ENCODE measurements around the gene PHKB.

PHKB gene

GRCh38 chr16:47622451-47623176 lies 161.5 kb downstream of the PHKB start:
- no peak for DNase-seq (ENCODE audit: low read depth)
- TF ChIP-seq CTCF (IDR thresholded peaks at IDR 0.05; ENCODE audit: control insufficient read depth, extremely low read depth, insufficient read depth): no peak
- no peak overlapping the region for H3K4me3 ChIP-seq (ENCODE audit: low read depth, low read length)

GRCh38 chr16:47624563-47624962 lies 163.4 kb downstream of the PHKB start:
- no peak overlapping the region for H3K4me3 ChIP-seq (ENCODE audit: low read depth, low read length)
- TF ChIP-seq CTCF (IDR thresholded peaks at IDR 0.05; ENCODE audit: control insufficient read depth, extremely low read depth, insufficient read depth): no peak
- no peak for DNase-seq (ENCODE audit: low read depth)

- TF ChIP-seq CTCF (IDR thresholded peaks at IDR 0.05; ENCODE audit: control insufficient read depth, extremely low read depth, insufficient read depth): no peak
- no peak for DNase-seq (ENCODE audit: low read depth)
- no peak overlapping the region for H3K4me3 ChIP-seq (ENCODE audit: low read depth, low read length)
Observed at GRCh38 chr16:47625115-47625567, 164.0 kb downstream of the PHKB start.

GRCh38 chr16:47626246-47626645 lies 165.1 kb downstream of the PHKB start:
- H3K4me3 ChIP-seq (ENCODE audit: low read depth, low read length): no peak overlapping the region
- TF ChIP-seq CTCF (IDR thresholded peaks at IDR 0.05; ENCODE audit: control insufficient read depth, extremely low read depth, insufficient read depth): no peak
- DNase-seq (ENCODE audit: low read depth): no peak

GRCh38 chr16:47627085-47627639 lies 166.0 kb downstream of the PHKB start:
- DNase-seq (ENCODE audit: low read depth): no peak
- H3K4me3 ChIP-seq (ENCODE audit: low read depth, low read length): no peak overlapping the region

GRCh38 chr16:47627721-47628120 lies 166.6 kb downstream of the PHKB start:
- no peak overlapping the region for H3K4me3 ChIP-seq (ENCODE audit: low read depth, low read length)
- DNase-seq (ENCODE audit: low read depth): no peak
- no peak for TF ChIP-seq CTCF (IDR thresholded peaks at IDR 0.05; ENCODE audit: control insufficient read depth, extremely low read depth, insufficient read depth)

More at GRCh38 chr16:47627085-47627639, 166.0 kb downstream of the PHKB start:
- no peak for TF ChIP-seq CTCF (IDR thresholded peaks at IDR 0.05; ENCODE audit: control insufficient read depth, extremely low read depth, insufficient read depth)
